Effector memory CD8-positive, alpha-beta T cell (primary cell): Measurements from ENCODE around the gene CFHR4.
"Not testable (repeated sequence)": the region's sequence is repeated elsewhere in the genome, so short reads cannot be mapped to it uniquely, and the experiment has no call there.

Source experiments
- ATAC-seq: fragments of 150-1000 bp; cut with Tn5 transposase; replicated peaks from 2 replicates; pipeline ENCODE4 v1.10.0; 2021; ENCODE audit warnings: mild to moderate bottlenecking, moderate library complexity
- DNase-seq, 3 experiments: peaks; one replicate each; pipeline ENCODE4 v3.0.0; 2021
- H3K27ac Mint-ChIP-seq, 2 donors: one replicate each; pipeline ENCODE4 v1.8.0; 2022; ENCODE audit warnings: mild to moderate bottlenecking in 2 of 2, mixed read lengths in 2 of 2, moderate library complexity in 2 of 2
- H3K27me3 Mint-ChIP-seq, 2 donors: one replicate each; pipeline ENCODE4 v1.8.0; 2022; ENCODE audit warnings: mixed read lengths in 2 of 2
- H3K36me3 Mint-ChIP-seq: one replicate; pipeline ENCODE4 v1.8.0; 2022; ENCODE audit warnings: mild to moderate bottlenecking, moderate library complexity, mixed read lengths; ENCODE audit not compliant: insufficient read depth
- H3K4me1 Mint-ChIP-seq, 2 donors: one replicate each; pipeline ENCODE4 v1.8.0; 2022; ENCODE audit warnings: low read depth in 2 of 2, mixed read lengths in 2 of 2
- H3K4me3 Mint-ChIP-seq, 2 donors: one replicate each; pipeline ENCODE4 v1.8.0; 2022; ENCODE audit warnings: mild to moderate bottlenecking in 2 of 2, mixed read lengths in 2 of 2, moderate library complexity in 2 of 2
- H3K9me3 Mint-ChIP-seq, 2 donors: one replicate each; pipeline ENCODE4 v1.8.0; 2022; ENCODE audit warnings: mixed read lengths in 2 of 2
- total RNA-seq, 9 experiments: gene quantifications; one replicate each; lab custom pipeline; 2026; lab: John Stamatoyannopoulos, UW

The CFHR4 gene
- total RNA-seq: 0 to 0.06 (median 0) reads per million in 9 experiments

GRCh38 chr1:196887515-196888239, at the start of gene CFHR4:
CFHR4 (plus strand) TSS chr1:196888052; CDS start chr1:196888151, 99 bp downstream.
- peaks cover 0 to 5% of the 10 kb centered on the region in 2 donors for H3K9me3 Mint-ChIP-seq
- no peaks in the 10 kb centered on the region for H3K4me1 Mint-ChIP-seq
- H3K27ac Mint-ChIP-seq: no peak within 1 kb of the TSS
- no peak within 1 kb of the TSS for H3K4me3 Mint-ChIP-seq
- DNase-seq (no peak), ATAC-seq (no peak)
- no peaks in the 10 kb centered on the region for H3K27me3 Mint-ChIP-seq
- H3K36me3 Mint-ChIP-seq: no peaks in the 10 kb centered on the region

- not testable (repeated sequence) for DNase-seq, H3K4me1 Mint-ChIP-seq, H3K36me3 Mint-ChIP-seq, H3K4me3 Mint-ChIP-seq, H3K27me3 Mint-ChIP-seq, H3K27ac Mint-ChIP-seq, H3K9me3 Mint-ChIP-seq, ATAC-seq
Measured at GRCh38 chr1:196849613-196850492, 38.0 kb upstream of the CFHR4 start.

- H3K27ac Mint-ChIP-seq: no peak overlapping the region
- H3K27me3 Mint-ChIP-seq: no peaks in the 10 kb centered on the region
- H3K4me3 Mint-ChIP-seq: no peak overlapping the region
- no peaks in the 10 kb centered on the region for H3K9me3 Mint-ChIP-seq
- no peak for DNase-seq
- no peaks in the 10 kb centered on the region for H3K36me3 Mint-ChIP-seq
- no peak for ATAC-seq
- no peaks in the 10 kb centered on the region for H3K4me1 Mint-ChIP-seq
Measured at GRCh38 chr1:196856053-196856452, 31.8 kb upstream of the CFHR4 start.

GRCh38 chr1:196857188-196857587, 30.7 kb upstream of the CFHR4 start:
- Mint-ChIP-seq H3K36me3 (no peaks in the 10 kb centered on the region), H3K27ac (no peak overlapping the region), H3K27me3 (no peaks in the 10 kb centered on the region), H3K4me1 (no peaks in the 10 kb centered on the region), H3K9me3 (peaks cover 0 to 3% of the 10 kb centered on the region in 2 donors), H3K4me3 (no peak overlapping the region)
- DNase-seq (no peak), ATAC-seq (no peak)

GRCh38 chr1:196858811-196859210, 29.0 kb upstream of the CFHR4 start:
- Mint-ChIP-seq H3K27ac (no peak overlapping the region), H3K9me3 (peaks cover 0 to 4% of the 10 kb centered on the region in 2 donors), H3K4me1 (no peaks in the 10 kb centered on the region), H3K36me3 (no peaks in the 10 kb centered on the region), H3K4me3 (no peak overlapping the region), H3K27me3 (no peaks in the 10 kb centered on the region)
- ATAC-seq (no peak), DNase-seq (no peak)

GRCh38 chr1:196860323-196860884, 27.4 kb upstream of the CFHR4 start:
- Mint-ChIP-seq H3K4me1 (no peaks in the 10 kb centered on the region), H3K27ac (no peak overlapping the region), H3K9me3 (peaks cover 0 to 6% of the 10 kb centered on the region in 2 donors), H3K4me3 (no peak overlapping the region), H3K27me3 (no peaks in the 10 kb centered on the region), H3K36me3 (no peaks in the 10 kb centered on the region)
- DNase-seq (no peak), ATAC-seq (no peak)

- Mint-ChIP-seq H3K4me1 (no peaks in the 10 kb centered on the region), H3K27ac (no peak overlapping the region), H3K36me3 (no peaks in the 10 kb centered on the region), H3K9me3 (peaks cover 0 to 6% of the 10 kb centered on the region in 2 donors), H3K4me3 (no peak overlapping the region), H3K27me3 (no peaks in the 10 kb centered on the region)
- ATAC-seq: no peak
- no peak for DNase-seq
Measured at GRCh38 chr1:196861429-196861828, 26.4 kb upstream of the CFHR4 start.

- Mint-ChIP-seq H3K36me3 (no peaks in the 10 kb centered on the region), H3K27me3 (no peaks in the 10 kb centered on the region), H3K4me1 (no peaks in the 10 kb centered on the region), H3K9me3 (peaks cover 0 to 6% of the 10 kb centered on the region in 2 donors), H3K27ac (no peak overlapping the region), H3K4me3 (no peak overlapping the region)
- no peak for DNase-seq
- ATAC-seq: no peak
Measured at GRCh38 chr1:196866974-196867373, 20.9 kb upstream of the CFHR4 start.

GRCh38 chr1:196873385-196873784, 14.5 kb upstream of the CFHR4 start:
- no peak for ATAC-seq
- Mint-ChIP-seq H3K9me3 (peaks cover 1 to 10% of the 10 kb centered on the region in 2 donors), H3K4me1 (no peaks in the 10 kb centered on the region)

GRCh38 chr1:196875935-196876334, 11.9 kb upstream of the CFHR4 start:
- Mint-ChIP-seq H3K4me3 (no peak overlapping the region), H3K9me3 (peaks cover 0 to 10% of the 10 kb centered on the region in 2 donors), H3K27ac (no peak overlapping the region), H3K4me1 (no peaks in the 10 kb centered on the region), H3K36me3 (no peaks in the 10 kb centered on the region), H3K27me3 (no peaks in the 10 kb centered on the region)
- ATAC-seq: no peak
- DNase-seq: no peak

More at GRCh38 chr1:196873385-196873784, 14.5 kb upstream of the CFHR4 start:
- Mint-ChIP-seq H3K4me3 (no peak overlapping the region), H3K27ac (no peak overlapping the region), H3K36me3 (no peaks in the 10 kb centered on the region), H3K27me3 (no peaks in the 10 kb centered on the region)
- DNase-seq: no peak

- Mint-ChIP-seq H3K4me1 (no peaks in the 10 kb centered on the region), H3K27ac (no peak overlapping the region), H3K36me3 (no peaks in the 10 kb centered on the region), H3K4me3 (no peak overlapping the region), H3K27me3 (no peaks in the 10 kb centered on the region), H3K9me3 (peaks cover 4 to 10% of the 10 kb centered on the region in 2 donors)
- DNase-seq (no peak), ATAC-seq (no peak)
Measured at GRCh38 chr1:196877964-196878363, 9.9 kb upstream of the CFHR4 start.

GRCh38 chr1:196886560-196886959, 1.3 kb upstream of the CFHR4 start:
- not testable (repeated sequence) for H3K36me3 Mint-ChIP-seq, ATAC-seq, H3K4me3 Mint-ChIP-seq, DNase-seq, H3K27me3 Mint-ChIP-seq, H3K27ac Mint-ChIP-seq, H3K9me3 Mint-ChIP-seq, H3K4me1 Mint-ChIP-seq

- Mint-ChIP-seq H3K4me3 (no peak overlapping the region), H3K27ac (no peak overlapping the region), H3K4me1 (no peaks in the 10 kb centered on the region), H3K27me3 (no peaks in the 10 kb centered on the region), H3K9me3 (no peaks in the 10 kb centered on the region), H3K36me3 (no peaks in the 10 kb centered on the region)
- ATAC-seq (no peak), DNase-seq (no peak)
Measured at GRCh38 chr1:196890668-196891067, 2.8 kb downstream of the CFHR4 start.
